ENCODE data around the gene COL4A6. TPM values are rescaled to one million over a fixed set of nuclear protein-coding genes. Genes with fewer than 3 reads are reported as not detected.

The COL4A6 gene
- total RNA-seq, 1 experiment from 2014 or later, result 2.4 TPM

GRCh38 chrX:108270739-108271396 lies 167.4 kb downstream of the COL4A6 start:
- intact Hi-C loops (cut with micrococcal nuclease), result no loop called here
- no TSS peak for BruUV-seq (replicated peaks)
- Histone ChIP-seq H3K9me3 (ENCODE audit: control insufficient read depth in 1 of 2, insufficient read depth in 1 of 2, low read depth in 1 of 2, low read length in 2 of 2) (no peaks in the 10 kb centered on the region), H3K36me3 (ENCODE audit: control insufficient read depth in 1 of 2, insufficient read depth in 2 of 2, low read length in 2 of 2) (no peaks in the 10 kb centered on the region), H3K4me2 (ENCODE audit: low read length) (no peak overlapping the region), H3K9me2 (ENCODE audit: insufficient read depth) (no peaks in the 10 kb centered on the region), H3K4me3 (replicated peaks in 1 of 2; ENCODE audit: low read depth in 1 of 2, low read length in 2 of 2) (no peak overlapping the region), H3K79me2 (ENCODE audit: insufficient read depth, low read length) (no peaks in the 10 kb centered on the region), H4K20me1 (ENCODE audit: insufficient read depth) (no peaks in the 10 kb centered on the region), H2AFZ (ENCODE audit: low read depth, low read length, poor library complexity, severe bottlenecking) (no peak overlapping the region), H3K27me3 (ENCODE audit: insufficient read depth, low read length) (no peaks in the 10 kb centered on the region), H3K27ac (ENCODE audit: low read depth, low read length) (no peak overlapping the region), H3K9ac (ENCODE audit: low read length) (no peak overlapping the region), H3K4me1 (ENCODE audit: control insufficient read depth in 1 of 2, insufficient read depth in 2 of 2, low read length in 2 of 2) (no peaks in the 10 kb centered on the region)
- RAD21 ChIA-PET (ENCODE audit: low non-redundant PET in 1 of 2, low total read pairs in 2 of 2, uncharacterized antibody in 2 of 2, unreplicated experiment in 2 of 2), result no interaction called here
- TF ChIP-seq CBX3 (IDR thresholded peaks at IDR 0.05; ENCODE audit: low read depth) (no peak), RAD21 (IDR thresholded peaks at IDR 0.05; ENCODE audit: low read depth) (no peak), EZH2 (IDR thresholded peaks at IDR 0.05) (no peak), MAX (IDR thresholded peaks at IDR 0.05) (no peak), ELF1 (IDR thresholded peaks at IDR 0.05; ENCODE audit: borderline replicate concordance, low read depth) (no peak), ATF3 (IDR thresholded peaks at IDR 0.05) (no peak), EGR1 (IDR thresholded peaks at IDR 0.05; ENCODE audit: low read depth) (no peak), SIN3A (IDR thresholded peaks at IDR 0.05; ENCODE audit: low read depth) (no peak), CTCF (IDR thresholded peaks at IDR 0.05 in 2 of 3, conservative IDR thresholded peaks at IDR 0.05 in 1 of 3; ENCODE audit: borderline replicate concordance in 1 of 3, insufficient read depth in 1 of 3, low read depth in 2 of 3, low read length in 2 of 3) (no peak), FOSL1 (IDR thresholded peaks at IDR 0.05; ENCODE audit: low read depth) (no peak), EZH2phosphoT487 (IDR thresholded peaks at IDR 0.05; ENCODE audit: borderline replicate concordance) (no peak), CEBPB (IDR thresholded peaks at IDR 0.05; ENCODE audit: low read depth) (no peak)
- CTCF ChIA-PET, result no interaction called here
- no peak for ATAC-seq
- POLR2A ChIA-PET, result no interaction called here
- no peak for DNase-seq (ENCODE audit: low read depth, low spot score)
